SK-N-SH treated with all-trans-retinoic acid at 6 μM for 48 hours (cell line): Measurements from ENCODE around the gene LILRA1.

Experiments
- ATAC-seq: fragments of 200-7000 bp; cut with Tn5 transposase; 3 replicates; pipeline ENCODE4 v1.9.1; 2020; ENCODE audit warnings: mild to moderate bottlenecking, moderate library complexity
- BACH2 ChIP-seq: fragments of 250-450 bp; sonication (Bioruptor Pico); IDR thresholded peaks from 2 replicates; pipeline ENCODE4 v1.9.0; 2021; ENCODE audit warnings: mild to moderate bottlenecking, borderline replicate concordance
- CREB5 ChIP-seq: fragments of 250-450 bp; sonication (Bioruptor Pico); IDR thresholded peaks from 2 replicates; pipeline ENCODE4 v1.5.1; 2020; ENCODE audit warnings: low read depth, mild to moderate bottlenecking, moderate library complexity
- CSRNP3 ChIP-seq: fragments of 250-450 bp; sonication (Bioruptor Pico); IDR thresholded peaks from 2 replicates; pipeline ENCODE4 v1.5.1; 2021; ENCODE audit warnings: mild to moderate bottlenecking, moderate library complexity
- ESRRG ChIP-seq: fragments of 250-450 bp; sonication (Bioruptor Pico); IDR thresholded peaks from 2 replicates; pipeline ENCODE4 v1.6.1; 2021; ENCODE audit warnings: mild to moderate bottlenecking
- GLIS3 ChIP-seq: fragments of 250-450 bp; sonication (Bioruptor Pico); IDR thresholded peaks from 2 replicates; pipeline ENCODE4 v1.5.0; 2020; ENCODE audit warnings: mild to moderate bottlenecking, moderate library complexity
- ISL1 ChIP-seq: fragments of 250-450 bp; sonication (Bioruptor Pico); IDR thresholded peaks from 2 replicates; pipeline ENCODE4 v2.1.2; 2022; ENCODE audit warnings: mild to moderate bottlenecking, moderate library complexity
- OSR1 ChIP-seq: fragments of 250-450 bp; sonication (Bioruptor Pico); IDR thresholded peaks from 2 replicates; pipeline ENCODE4 v1.8.0; 2022; ENCODE audit warnings: moderate library complexity, mild to moderate bottlenecking, inconsistent platforms
- POU6F1 ChIP-seq: fragments of 250-450 bp; sonication (Bioruptor Pico); IDR thresholded peaks from 2 replicates; pipeline ENCODE4 v1.8.0; 2021; ENCODE audit warnings: low read depth, mild to moderate bottlenecking, moderate library complexity, borderline replicate concordance
- PPARA ChIP-seq: fragments of 250-450 bp; sonication (Bioruptor Pico); IDR thresholded peaks from 2 replicates; pipeline ENCODE4 v1.5.0; 2020; ENCODE audit warnings: mild to moderate bottlenecking, borderline replicate concordance
- RARB ChIP-seq: fragments of 250-450 bp; sonication (Bioruptor Pico); IDR thresholded peaks from 2 replicates; pipeline ENCODE4 v1.8.0; 2021; ENCODE audit warnings: mild to moderate bottlenecking, moderate library complexity
- SNAI2 ChIP-seq: fragments of 250-450 bp; sonication (Bioruptor Pico); IDR thresholded peaks from 2 replicates; pipeline ENCODE4 v1.5.0; 2020; ENCODE audit warnings: mild to moderate bottlenecking, moderate library complexity
- TCF4 ChIP-seq: fragments of 250-450 bp; sonication (Bioruptor Pico); IDR thresholded peaks from 2 replicates; pipeline ENCODE4 v1.8.0; 2021; ENCODE audit warnings: mild to moderate bottlenecking, moderate library complexity, borderline replicate concordance
- TOX ChIP-seq: fragments of 250-450 bp; sonication (Bioruptor Pico); IDR thresholded peaks from 2 replicates; pipeline ENCODE4 v1.8.0; 2021; ENCODE audit warnings: mild to moderate bottlenecking, moderate library complexity, borderline replicate concordance
- ZC3H10 ChIP-seq: fragments of 250-450 bp; sonication (Bioruptor Pico); IDR thresholded peaks from 2 replicates; pipeline ENCODE4 v1.5.1; 2021; ENCODE audit warnings: mild to moderate bottlenecking, moderate library complexity
- ZFP3 ChIP-seq: fragments of 250-450 bp; sonication (Bioruptor Pico); IDR thresholded peaks from 2 replicates; pipeline ENCODE4 v1.5.0; 2020; ENCODE audit warnings: mild to moderate bottlenecking, moderate library complexity
- ZFP30 ChIP-seq: fragments of 450-650 bp; formaldehyde crosslinking; IDR thresholded peaks from 2 replicates; pipeline ENCODE4 v1.5.0; 2022; ENCODE audit warnings: mild to moderate bottlenecking, moderate library complexity
- ZNF565 ChIP-seq: fragments of 450-650 bp; formaldehyde crosslinking; conservative IDR thresholded peaks from 2 replicates; pipeline ENCODE4 v1.5.0; 2020; ENCODE audit warnings: low read depth, mild to moderate bottlenecking, moderate library complexity
- ZNF70 ChIP-seq: fragments of 450-650 bp; formaldehyde crosslinking; IDR thresholded peaks from 2 replicates; pipeline ENCODE4 v1.5.0; 2020; ENCODE audit warnings: mild to moderate bottlenecking, moderate library complexity
- ZNF8 ChIP-seq: fragments of 450-650 bp; formaldehyde crosslinking; IDR thresholded peaks from 2 replicates; pipeline ENCODE4 v1.5.0; 2020; ENCODE audit warnings: mild to moderate bottlenecking, moderate library complexity
- TF ChIP-seq, protein P1 (sequence below): fragments of 250-450 bp; sonication (Bioruptor Pico); IDR thresholded peaks from 2 replicates; pipeline ENCODE4 v1.5.0; 2020; ENCODE audit warnings: mild to moderate bottlenecking, moderate library complexity

The LILRA1 gene

DNA sequence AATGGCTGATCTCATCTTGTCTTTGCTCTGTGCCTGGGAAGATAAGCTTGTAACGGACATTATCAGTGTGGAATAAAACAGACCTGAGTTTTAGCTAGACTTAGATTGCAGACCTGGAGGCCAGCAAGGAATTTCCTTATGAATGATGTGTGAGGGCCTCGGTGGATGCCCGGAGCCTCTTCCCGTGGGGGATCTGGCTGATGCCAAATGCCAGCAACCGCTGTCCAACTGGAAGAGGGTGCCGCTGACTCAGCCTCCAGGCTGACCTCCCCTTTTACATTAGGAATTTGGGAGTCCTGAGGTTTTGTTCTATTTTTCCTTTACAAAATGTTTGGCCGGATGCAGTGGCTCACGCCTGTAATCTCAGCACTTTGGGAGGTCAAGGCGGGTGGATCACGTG is 39.4 kb upstream of the LILRA1 start:
- no peak for TF ChIP-seq ISL1
- no peak for TF ChIP-seq PPARA
- TF ChIP-seq POU6F1 (CRISPR knock-in tag): no peak
- no peak for TF ChIP-seq ZNF70 (CRISPR knock-in tag)
- TF ChIP-seq TCF4 (CRISPR knock-in tag): no peak
- no peak for TF ChIP-seq CREB5 (CRISPR knock-in tag)
- no peak for TF ChIP-seq ZNF8 (CRISPR knock-in tag)
- no peak for TF ChIP-seq RARB (CRISPR knock-in tag)
- TF ChIP-seq BACH2 (CRISPR knock-in tag): no peak
- TF ChIP-seq ESRRG (CRISPR knock-in tag): no peak
- TF ChIP-seq ZFP30 (CRISPR knock-in tag): no peak
- TF ChIP-seq, protein P1, sequence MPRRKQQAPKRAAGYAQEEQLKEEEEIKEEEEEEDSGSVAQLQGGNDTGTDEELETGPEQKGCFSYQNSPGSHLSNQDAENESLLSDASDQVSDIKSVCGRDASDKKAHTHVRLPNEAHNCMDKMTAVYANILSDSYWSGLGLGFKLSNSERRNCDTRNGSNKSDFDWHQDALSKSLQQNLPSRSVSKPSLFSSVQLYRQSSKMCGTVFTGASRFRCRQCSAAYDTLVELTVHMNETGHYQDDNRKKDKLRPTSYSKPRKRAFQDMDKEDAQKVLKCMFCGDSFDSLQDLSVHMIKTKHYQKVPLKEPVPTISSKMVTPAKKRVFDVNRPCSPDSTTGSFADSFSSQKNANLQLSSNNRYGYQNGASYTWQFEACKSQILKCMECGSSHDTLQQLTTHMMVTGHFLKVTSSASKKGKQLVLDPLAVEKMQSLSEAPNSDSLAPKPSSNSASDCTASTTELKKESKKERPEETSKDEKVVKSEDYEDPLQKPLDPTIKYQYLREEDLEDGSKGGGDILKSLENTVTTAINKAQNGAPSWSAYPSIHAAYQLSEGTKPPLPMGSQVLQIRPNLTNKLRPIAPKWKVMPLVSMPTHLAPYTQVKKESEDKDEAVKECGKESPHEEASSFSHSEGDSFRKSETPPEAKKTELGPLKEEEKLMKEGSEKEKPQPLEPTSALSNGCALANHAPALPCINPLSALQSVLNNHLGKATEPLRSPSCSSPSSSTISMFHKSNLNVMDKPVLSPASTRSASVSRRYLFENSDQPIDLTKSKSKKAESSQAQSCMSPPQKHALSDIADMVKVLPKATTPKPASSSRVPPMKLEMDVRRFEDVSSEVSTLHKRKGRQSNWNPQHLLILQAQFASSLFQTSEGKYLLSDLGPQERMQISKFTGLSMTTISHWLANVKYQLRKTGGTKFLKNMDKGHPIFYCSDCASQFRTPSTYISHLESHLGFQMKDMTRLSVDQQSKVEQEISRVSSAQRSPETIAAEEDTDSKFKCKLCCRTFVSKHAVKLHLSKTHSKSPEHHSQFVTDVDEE (CRISPR knock-in tag): no peak
- no peak for TF ChIP-seq TOX
- no peak for TF ChIP-seq SNAI2 (CRISPR knock-in tag)
- no peak for TF ChIP-seq OSR1 (CRISPR knock-in tag)
- TF ChIP-seq GLIS3 (CRISPR knock-in tag): no peak
- no peak for ATAC-seq

GRCh38 chr19:54554896-54555295 is 38.5 kb upstream of the LILRA1 start:
- ATAC-seq: no peak
- no peak for TF ChIP-seq OSR1 (CRISPR knock-in tag)
- TF ChIP-seq ISL1: no peak
- no peak for TF ChIP-seq TOX
- TF ChIP-seq BACH2 (CRISPR knock-in tag): no peak
- TF ChIP-seq RARB (CRISPR knock-in tag): no peak
- no peak for TF ChIP-seq CSRNP3 (CRISPR knock-in tag)
- TF ChIP-seq CREB5 (CRISPR knock-in tag): no peak
- TF ChIP-seq ZFP3 (CRISPR knock-in tag): no peak
- no peak for TF ChIP-seq POU6F1 (CRISPR knock-in tag)
- TF ChIP-seq TCF4 (CRISPR knock-in tag): no peak
- no peak for TF ChIP-seq ZNF565
- TF ChIP-seq PPARA: no peak
- TF ChIP-seq ESRRG (CRISPR knock-in tag): no peak
- TF ChIP-seq, protein P1 (CRISPR knock-in tag): no peak
- no peak for TF ChIP-seq ZC3H10
- TF ChIP-seq ZFP30 (CRISPR knock-in tag): no peak
- TF ChIP-seq SNAI2 (CRISPR knock-in tag): no peak
- TF ChIP-seq GLIS3 (CRISPR knock-in tag): no peak
- TF ChIP-seq ZNF8 (CRISPR knock-in tag): no peak
